Measurements from ENCODE around the gene ZMYND8.

ZMYND8 gene

GRCh38 chr20:47337413-47337812 lies 19.1 kb downstream of the ZMYND8 start (continued):
- TF ChIP-seq, protein P1, sequence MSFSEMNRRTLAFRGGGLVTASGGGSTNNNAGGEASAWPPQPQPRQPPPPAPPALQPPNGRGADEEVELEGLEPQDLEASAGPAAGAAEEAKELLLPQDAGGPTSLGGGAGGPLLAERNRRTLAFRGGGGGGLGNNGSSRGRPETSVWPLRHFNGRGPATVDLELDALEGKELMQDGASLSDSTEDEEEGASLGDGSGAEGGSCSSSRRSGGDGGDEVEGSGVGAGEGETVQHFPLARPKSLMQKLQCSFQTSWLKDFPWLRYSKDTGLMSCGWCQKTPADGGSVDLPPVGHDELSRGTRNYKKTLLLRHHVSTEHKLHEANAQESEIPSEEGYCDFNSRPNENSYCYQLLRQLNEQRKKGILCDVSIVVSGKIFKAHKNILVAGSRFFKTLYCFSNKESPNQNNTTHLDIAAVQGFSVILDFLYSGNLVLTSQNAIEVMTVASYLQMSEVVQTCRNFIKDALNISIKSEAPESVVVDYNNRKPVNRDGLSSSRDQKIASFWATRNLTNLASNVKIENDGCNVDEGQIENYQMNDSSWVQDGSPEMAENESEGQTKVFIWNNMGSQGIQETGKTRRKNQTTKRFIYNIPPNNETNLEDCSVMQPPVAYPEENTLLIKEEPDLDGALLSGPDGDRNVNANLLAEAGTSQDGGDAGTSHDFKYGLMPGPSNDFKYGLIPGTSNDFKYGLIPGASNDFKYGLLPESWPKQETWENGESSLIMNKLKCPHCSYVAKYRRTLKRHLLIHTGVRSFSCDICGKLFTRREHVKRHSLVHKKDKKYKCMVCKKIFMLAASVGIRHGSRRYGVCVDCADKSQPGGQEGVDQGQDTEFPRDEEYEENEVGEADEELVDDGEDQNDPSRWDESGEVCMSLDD (tag by site-specific recombination; IDR thresholded peaks at IDR 0.05) = no peak
- TF ChIP-seq, protein P2, sequence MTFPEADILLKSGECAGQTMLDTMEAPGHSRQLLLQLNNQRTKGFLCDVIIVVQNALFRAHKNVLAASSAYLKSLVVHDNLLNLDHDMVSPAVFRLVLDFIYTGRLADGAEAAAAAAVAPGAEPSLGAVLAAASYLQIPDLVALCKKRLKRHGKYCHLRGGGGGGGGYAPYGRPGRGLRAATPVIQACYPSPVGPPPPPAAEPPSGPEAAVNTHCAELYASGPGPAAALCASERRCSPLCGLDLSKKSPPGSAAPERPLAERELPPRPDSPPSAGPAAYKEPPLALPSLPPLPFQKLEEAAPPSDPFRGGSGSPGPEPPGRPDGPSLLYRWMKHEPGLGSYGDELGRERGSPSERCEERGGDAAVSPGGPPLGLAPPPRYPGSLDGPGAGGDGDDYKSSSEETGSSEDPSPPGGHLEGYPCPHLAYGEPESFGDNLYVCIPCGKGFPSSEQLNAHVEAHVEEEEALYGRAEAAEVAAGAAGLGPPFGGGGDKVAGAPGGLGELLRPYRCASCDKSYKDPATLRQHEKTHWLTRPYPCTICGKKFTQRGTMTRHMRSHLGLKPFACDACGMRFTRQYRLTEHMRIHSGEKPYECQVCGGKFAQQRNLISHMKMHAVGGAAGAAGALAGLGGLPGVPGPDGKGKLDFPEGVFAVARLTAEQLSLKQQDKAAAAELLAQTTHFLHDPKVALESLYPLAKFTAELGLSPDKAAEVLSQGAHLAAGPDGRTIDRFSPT (tag by site-specific recombination; IDR thresholded peaks at IDR 0.05) = no peak
- no peak for TF ChIP-seq KLF9 (tag by site-specific recombination; IDR thresholded peaks at IDR 0.05; ENCODE audit: low read depth)
- TF ChIP-seq PRDM2 (tag by site-specific recombination; IDR thresholded peaks at IDR 0.05; ENCODE audit: borderline replicate concordance) = no peak
- TF ChIP-seq ZNF549 (tag by site-specific recombination; IDR thresholded peaks at IDR 0.05) = no peak

DNA sequence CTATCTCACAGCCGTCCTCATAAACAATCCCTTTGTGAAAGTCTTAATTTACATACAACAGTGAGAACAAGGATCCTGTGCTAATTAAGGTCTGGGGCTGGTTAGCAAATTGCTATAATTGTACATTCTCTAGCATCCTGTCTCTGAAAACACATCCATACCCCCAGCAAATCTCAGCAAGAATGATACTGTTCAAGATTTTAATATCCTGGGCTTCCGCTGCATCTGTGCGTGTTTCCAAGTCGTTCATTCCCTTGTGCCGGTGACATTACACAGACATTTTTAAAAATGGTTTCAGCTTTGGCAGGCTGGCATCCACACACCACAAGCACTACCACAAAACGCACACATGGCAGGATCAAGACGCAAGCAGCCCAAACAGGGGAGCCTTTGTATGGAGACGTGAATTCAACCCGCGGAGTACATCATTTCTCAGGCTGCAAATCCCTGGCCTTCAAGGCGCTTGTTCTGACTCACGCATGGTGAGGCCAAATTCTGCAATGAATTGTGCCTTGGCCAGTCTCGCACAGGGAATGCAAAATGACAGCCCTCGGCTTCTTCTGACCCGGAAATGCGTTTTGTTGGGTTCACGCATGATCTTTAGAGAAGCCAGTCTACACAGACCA lies 20.3 kb downstream of the ZMYND8 start:
- Histone ChIP-seq H3K36me3 (ENCODE audit: control insufficient read depth in 2 of 2, insufficient read depth in 1 of 2, low read length in 2 of 2) (peaks cover 7 to 27% of the 10 kb centered on the region in 2 experiments; a peak in 2 of 3 replicates), H3K4me3 (ENCODE audit: low read depth, low read length) (no peak overlapping the region), H3K9me3 (ENCODE audit: control insufficient read depth, insufficient read depth, low read depth, low read length) (no peaks in the 10 kb centered on the region), H3K27ac (ENCODE audit: extremely low read depth, low read depth, low read length) (no peak overlapping the region), H3K4me1 (ENCODE audit: control insufficient read depth, insufficient read depth, low read length) (no peaks in the 10 kb centered on the region)
- TF ChIP-seq ZNF473 (tag by site-specific recombination; IDR thresholded peaks at IDR 0.05) (no peak), SETDB1 (IDR thresholded peaks at IDR 0.05; ENCODE audit: insufficient read length, low read length) (no peak), ZNF292 (tag by site-specific recombination; IDR thresholded peaks at IDR 0.05; ENCODE audit: borderline replicate concordance, low read depth) (no peak), ZNF114 (tag by site-specific recombination; IDR thresholded peaks at IDR 0.05) (no peak), ZNF404 (tag by site-specific recombination; IDR thresholded peaks at IDR 0.05) (no peak), ZNF530 (tag by site-specific recombination; IDR thresholded peaks at IDR 0.05; ENCODE audit: low read depth) (no peak), ZNF645 (tag by site-specific recombination; IDR thresholded peaks at IDR 0.05) (no peak), HOXD13 (CRISPR knock-in tag; IDR thresholded peaks at IDR 0.05; ENCODE audit: borderline replicate concordance) (no peak), ZBTB1 (tag by site-specific recombination; IDR thresholded peaks at IDR 0.05) (no peak), KLF1 (tag by site-specific recombination; IDR thresholded peaks at IDR 0.05) (no peak), ZNF202 (tag by site-specific recombination; IDR thresholded peaks at IDR 0.05; ENCODE audit: borderline replicate concordance) (no peak), ZNF366 (tag by site-specific recombination; conservative IDR thresholded peaks at IDR 0.05) (no peak), ZNF830 (tag by site-specific recombination; IDR thresholded peaks at IDR 0.05; ENCODE audit: low read depth) (no peak), ZNF23 (tag by site-specific recombination; IDR thresholded peaks at IDR 0.05; ENCODE audit: borderline replicate concordance) (no peak), ZNF514 (tag by site-specific recombination; IDR thresholded peaks at IDR 0.05) (no peak)
- CTCF ChIA-PET = interaction anchor here (0.8 kb wide), 1 partner anchor 47 kb away, joined by 3 read pairs; no protein-coding TSS in a partner anchor
- POLR2A ChIA-PET = interaction anchor here (0.9 kb wide), 1 partner anchor 20 kb away, joined by 5 read pairs; the partner anchor contains the start of gene ZMYND8

Measured in HEK293 (cell line).